GM19351 (cell line): ENCODE measurements around the gene SLC41A1.
A peak's percentile ranks its signal among the peaks of the same experiment; 100 is the strongest.
"Not testable (repeated sequence)": the region's sequence is repeated elsewhere in the genome, so short reads cannot be mapped to it uniquely, and the experiment has no call there.

Experiments used
- ATAC-seq: cut with Tn5 transposase; IDR thresholded peaks from one replicate; pipeline ENCODE4 v1.9.1; 2021; ENCODE audit warnings: mild to moderate bottlenecking, moderate library complexity; ENCODE audit not compliant: unreplicated experiment

Gene SLC41A1

GRCh38 chr1:205812878-205813754 lies at the start of gene SLC41A1:
TSS of gene SLC41A1 (minus strand) at chr1:205813198. CDS start at chr1:205810441, 2,757 bp downstream.
- ATAC-seq, result peak; percentile 91

GRCh38 chr1:205861540-205861939 lies 48.5 kb upstream of the SLC41A1 start:
- no peak for ATAC-seq

- ATAC-seq, result no peak
Observed at GRCh38 chr1:205858141-205858961, 45.4 kb upstream of the SLC41A1 start.

GRCh38 chr1:205857501-205857900 lies 44.5 kb upstream of the SLC41A1 start:
- ATAC-seq, result not testable (repeated sequence)

GRCh38 chr1:205856433-205856832 lies 43.4 kb upstream of the SLC41A1 start:
- ATAC-seq, result no peak

- no peak for ATAC-seq
Observed at GRCh38 chr1:205852969-205853368, 40.0 kb upstream of the SLC41A1 start.

GRCh38 chr1:205851993-205852392 lies 39.0 kb upstream of the SLC41A1 start:
- no peak for ATAC-seq

- peak; percentile 99 for ATAC-seq
Observed at GRCh38 chr1:205849619-205850355, 36.8 kb upstream of the SLC41A1 start, which contains the start of gene PM20D1. TSS of gene PM20D1 (minus strand) at chr1:205850132. CDS start at chr1:205850072, 60 bp downstream.

GRCh38 chr1:205843036-205843859 lies 30.2 kb upstream of the SLC41A1 start:
- ATAC-seq, result no peak

GRCh38 chr1:205842229-205842628 lies 29.2 kb upstream of the SLC41A1 start:
- no peak for ATAC-seq

- no peak for ATAC-seq
Observed at GRCh38 chr1:205840146-205840923, 27.3 kb upstream of the SLC41A1 start.

GRCh38 chr1:205837382-205837970 lies 24.5 kb upstream of the SLC41A1 start:
- ATAC-seq, result no peak

GRCh38 chr1:205834751-205835150 lies 21.8 kb upstream of the SLC41A1 start:
- ATAC-seq, result no peak

GRCh38 chr1:205832326-205832751 lies 19.3 kb upstream of the SLC41A1 start:
- no peak for ATAC-seq

GRCh38 chr1:205827623-205828022 lies 14.6 kb upstream of the SLC41A1 start:
- no peak for ATAC-seq

- ATAC-seq, result no peak
Observed at GRCh38 chr1:205826995-205827394, 14.0 kb upstream of the SLC41A1 start.

- ATAC-seq, result peak; percentile 58
Observed at GRCh38 chr1:205826016-205826806, 13.2 kb upstream of the SLC41A1 start.

GRCh38 chr1:205824180-205824579 lies 11.2 kb upstream of the SLC41A1 start:
- no peak for ATAC-seq
